HepG2 (cell line): ENCODE data around the gene TP53BP2. TPM values are rescaled to one million over a fixed set of nuclear protein-coding genes. Genes with fewer than 3 reads are reported as not detected.

Source experiments
- ATAC-seq: fragments of 200-7000 bp; cut with Tn5 transposase; 3 replicates; pipeline ENCODE4 v1.9.1; 2020; ENCODE audit warnings: mild to moderate bottlenecking, moderate library complexity
- BruUV-seq: library from RNA; stranded (reverse); fragments of 400-500 nt; replicated peaks from 2 replicates; lab custom pipeline; 2021; lab: Mats Ljungman, UMichigan
- CTCF ChIA-PET: fragments of 300-600 bp; formaldehyde crosslinking; extraction: SDS; loops from one replicate; lab custom pipeline; 2021; ENCODE audit warnings: low total read pairs, inconsistent platforms, low intra/inter-chr PET ratio; lab: Yijun Ruan, JAX
- POLR2A ChIA-PET: fragments of 350-600 bp; sonication (Branson Sonifier 250); formaldehyde crosslinking; loops from one replicate; lab custom pipeline; 2020; ENCODE audit warnings: antibody characterized with exemption, inconsistent platforms; lab: Yijun Ruan, JAX
- DNase-seq: peaks from one replicate; pipeline ENCODE4 v3.0.0-alpha.2; 2015; ENCODE audit warnings: low spot score
- FAIRE-seq: peaks from 3 replicates; lab custom pipeline; 2011; peaks lifted over from hg19 to GRCh38; lab: Jason Lieb, UNC
- H2AFZ ChIP-seq: one replicate; pipeline ENCODE4 v1.6.1; 2011; ENCODE audit warnings: low read length, inconsistent platforms
- H3K27ac ChIP-seq: fragments of 300-600 bp; 3 replicates; pipeline ENCODE4 v1.8.0; 2011; ENCODE audit warnings: mixed run types, mild to moderate bottlenecking, mixed read lengths, low read length, inconsistent platforms; ENCODE audit not compliant: insufficient read depth; ENCODE audit errors: extremely low read length
- H3K27me3 ChIP-seq, 2 experiments: fragments of 200-600 bp in 1 of 2; 2 replicates in 1 of 2; 3 replicates in 1 of 2; pipeline versions ENCODE4 v1.6.0 to v1.8.0; 2011; ENCODE audit warnings: low read length in 2 of 2, mild to moderate bottlenecking in 2 of 2, moderate library complexity in 2 of 2, inconsistent platforms in 1 of 2; ENCODE audit not compliant: insufficient read depth in 2 of 2, control insufficient read depth in 1 of 2
- H3K36me3 ChIP-seq, 2 experiments: fragments of 200-600 bp in 1 of 2; replicated peaks in 1 of 2; 2 replicates in 1 of 2; 3 replicates in 1 of 2; pipeline versions ENCODE4 v1.5.1 to v1.8.0; 2011; ENCODE audit warnings: low read length in 2 of 2, inconsistent platforms in 1 of 2; ENCODE audit not compliant: insufficient read depth in 2 of 2, control insufficient read depth in 1 of 2
- H3K4me1 ChIP-seq: 2 replicates; pipeline ENCODE4 v1.5.1; 2012; ENCODE audit warnings: low read length, inconsistent platforms; ENCODE audit not compliant: insufficient read depth
- H3K4me2 ChIP-seq: 2 replicates; pipeline ENCODE4 v1.6.0; 2011; ENCODE audit warnings: low read depth, low read length, inconsistent platforms
- H3K4me3 ChIP-seq, 3 experiments: fragments of 200-600 bp in 1 of 3; sonication (generic), shearing (Covaris generic) in 1 of 3; replicated peaks in 1 of 3; 2 replicates each; pipeline ENCODE4 v1.5.1; 2011 to 2016; ENCODE audit warnings: low read length in 3 of 3, inconsistent platforms in 2 of 3, low read depth in 2 of 3, mild to moderate bottlenecking in 2 of 3, control low read depth in 1 of 3, mixed read lengths in 1 of 3; ENCODE audit not compliant: insufficient read depth in 1 of 3
- H3K79me2 ChIP-seq: one replicate; pipeline ENCODE4 v1.6.1; 2011; ENCODE audit warnings: low read length, inconsistent platforms; ENCODE audit not compliant: insufficient read depth
- H3K9ac ChIP-seq: 2 replicates; pipeline ENCODE4 v1.6.0; 2011; ENCODE audit warnings: mild to moderate bottlenecking, low read depth, low read length, inconsistent platforms; ENCODE audit not compliant: insufficient read depth
- H3K9me3 ChIP-seq: 2 replicates; pipeline ENCODE4 v1.5.1; 2012; ENCODE audit warnings: mild to moderate bottlenecking, low read length
- H4K20me1 ChIP-seq: 2 replicates; pipeline ENCODE4 v1.6.0; 2011; ENCODE audit warnings: inconsistent platforms, mild to moderate bottlenecking, low read length, moderate library complexity; ENCODE audit not compliant: insufficient read depth
- ELF3 ChIP-seq: IDR thresholded peaks from 2 replicates; pipeline ENCODE4 v1.6.1; 2016; ENCODE audit warnings: missing genetic modification reagents, missing compliant biosample characterization
- LBX2 ChIP-seq: sonication (generic); formaldehyde crosslinking; IDR thresholded peaks from 2 replicates; pipeline ENCODE4 v1.5.0; 2020; ENCODE audit warnings: missing genetic modification reagents, mild to moderate bottlenecking, borderline replicate concordance
- RBM22 ChIP-seq: fragments of 200-400 bp; formaldehyde crosslinking; optimal IDR thresholded peaks from 2 replicates; pipeline ENCODE3; 2017; ENCODE audit warnings: mild to moderate bottlenecking, low read length, moderate library complexity
- TEF ChIP-seq: sonication (generic); formaldehyde crosslinking; IDR thresholded peaks from 2 replicates; pipeline ENCODE4 v1.5.0; 2020; ENCODE audit warnings: missing genetic modification reagents
- TOPORS ChIP-seq: sonication (generic); formaldehyde crosslinking; IDR thresholded peaks from 2 replicates; pipeline ENCODE4 v1.8.0; 2023; ENCODE audit warnings: mild to moderate bottlenecking, missing genetic modification reagents
- U2AF2 ChIP-seq: fragments of 200-400 bp; formaldehyde crosslinking; IDR thresholded peaks from 2 replicates; pipeline ENCODE4 v1.6.1; 2017; ENCODE audit warnings: low read depth, mild to moderate bottlenecking, low read length
- ZNF512B ChIP-seq: sonication (generic); formaldehyde crosslinking; IDR thresholded peaks from 2 replicates; pipeline ENCODE4 v1.5.1; 2020; ENCODE audit warnings: missing genetic modification reagents, mild to moderate bottlenecking, borderline replicate concordance
- WGBS: methylation state at CpG from one replicate; pipeline ENCODE4 v1.1.6; 2017; ENCODE audit warnings: low lambda C conversion rate; 5-methylcytosine and 5-hydroxymethylcytosine counted together
- in situ Hi-C: cut with HindIII; loops from 2 replicates; pipeline ENCODE4 v1.10.0; 2017; ENCODE audit warnings: low pct_unique_long_range_greater_than_20kb; ENCODE audit not compliant: extremely low pct_ligation_motif_present
- intact Hi-C: fragments of 100-400 bp; cut with micrococcal nuclease; formaldehyde crosslinking; loops from one replicate; pipeline ENCODE4 v1.10.0; 2022; ENCODE audit not compliant: unreplicated experiment
- polyA plus RNA-seq, 8 experiments: library from polyadenylated mRNA; depleted of rRNA in 3 of 8; stranded (reverse) in 7 of 8; unstranded in 1 of 8; fragments of >200 nt; fragmentation: Illumina TruSeq in 4 of 8; extraction: Trizol in 4 of 8; gene quantifications; 2 replicates each; pipeline versions ENCODE4 v1.2.1 to v1.2.3, GENCODE V29; 2011 to 2016; ENCODE audit warnings: low read depth in 4 of 8, missing spikeins in 1 of 8, mixed read lengths in 1 of 8; ENCODE audit not compliant: insufficient read depth in 1 of 8
- total RNA-seq, 5 experiments: library from RNA; depleted of rRNA; stranded (reverse); fragments of >200 nt; fragmentation: Illumina TruSeq; extraction: Trizol; gene quantifications; 2 replicates each; pipeline ENCODE4 v1.2.3, GENCODE V29; 2016; ENCODE audit warnings: low read depth in 1 of 5

Gene TP53BP2
- total and polyA plus RNA-seq, 2 of the 13 experiments (the other 11 are each of a cell fraction or from before 2014, with no cell fraction given): 10.0 to 14.0 TPM

- no peak for TF ChIP-seq TEF
- TF ChIP-seq LBX2: no peak
- TF ChIP-seq ZNF512B: no peak
- TF ChIP-seq, all 625 proteins: peak for 0
Measured at GRCh38 chr1:223761411-223761810, 84.3 kb downstream of the TP53BP2 start (continued).

- Histone ChIP-seq H3K4me3 (no peak overlapping the region), H3K79me2 (no peaks in the 10 kb centered on the region), H3K27me3 (no peaks in the 10 kb centered on the region), H2AFZ (no peak overlapping the region), H3K4me1 (peaks cover 30% of the 10 kb centered on the region), H3K4me2 (no peak overlapping the region), H3K36me3 (no peaks in the 10 kb centered on the region), H3K9me3 (no peaks in the 10 kb centered on the region)
- BruUV-seq: no TSS peak
- ChIA-PET POLR2A (interaction anchor here (1.5 kb wide), 1 partner anchor 10 kb away, joined by 3 read pairs; no protein-coding TSS in a partner anchor), CTCF (no interaction called here)
- no peak for FAIRE-seq
- 89% methylated on average over 6 of the region's 6 CpGs for WGBS
- in situ Hi-C loops: no loop called here
- no peak for ATAC-seq
- TF ChIP-seq ELF3 (CRISPR knock-in tag): no peak
- TF ChIP-seq U2AF2: no peak
- TF ChIP-seq TOPORS (CRISPR knock-in tag): no peak
- no peak for TF ChIP-seq RBM22
- TF ChIP-seq, all 625 proteins: peak for 0
- Histone ChIP-seq H4K20me1 (no peaks in the 10 kb centered on the region), H3K9ac (no peak overlapping the region), H3K27ac (no peak overlapping the region)
- no peak for DNase-seq
- intact Hi-C loops: no loop called here
Measured at GRCh38 chr1:223760833-223761232, 84.9 kb downstream of the TP53BP2 start.
